Kasumi-1 (cell line): ENCODE data around the gene EVC.
A peak's percentile ranks its signal among the peaks of the same experiment; 100 is the strongest.

Source experiments
- DNase-seq, 2 experiments: peaks; one replicate each; lab custom pipeline; 2025; lab: John Stamatoyannopoulos, UW

Gene EVC

GRCh38 chr4:5708449-5709206 is 2.4 kb upstream of the EVC start, which contains the start of gene EVC2:
Gene EVC2 (minus strand): TSS chr4:5708559. CDS start chr4:5708513, 46 bp downstream.
- peak; percentile 19 to 28 for DNase-seq

GRCh38 chr4:5709207-5709575 is 1.8 kb upstream of the EVC start:
- peak in 1 of 2 experiments; percentile 7 for DNase-seq

DNA sequence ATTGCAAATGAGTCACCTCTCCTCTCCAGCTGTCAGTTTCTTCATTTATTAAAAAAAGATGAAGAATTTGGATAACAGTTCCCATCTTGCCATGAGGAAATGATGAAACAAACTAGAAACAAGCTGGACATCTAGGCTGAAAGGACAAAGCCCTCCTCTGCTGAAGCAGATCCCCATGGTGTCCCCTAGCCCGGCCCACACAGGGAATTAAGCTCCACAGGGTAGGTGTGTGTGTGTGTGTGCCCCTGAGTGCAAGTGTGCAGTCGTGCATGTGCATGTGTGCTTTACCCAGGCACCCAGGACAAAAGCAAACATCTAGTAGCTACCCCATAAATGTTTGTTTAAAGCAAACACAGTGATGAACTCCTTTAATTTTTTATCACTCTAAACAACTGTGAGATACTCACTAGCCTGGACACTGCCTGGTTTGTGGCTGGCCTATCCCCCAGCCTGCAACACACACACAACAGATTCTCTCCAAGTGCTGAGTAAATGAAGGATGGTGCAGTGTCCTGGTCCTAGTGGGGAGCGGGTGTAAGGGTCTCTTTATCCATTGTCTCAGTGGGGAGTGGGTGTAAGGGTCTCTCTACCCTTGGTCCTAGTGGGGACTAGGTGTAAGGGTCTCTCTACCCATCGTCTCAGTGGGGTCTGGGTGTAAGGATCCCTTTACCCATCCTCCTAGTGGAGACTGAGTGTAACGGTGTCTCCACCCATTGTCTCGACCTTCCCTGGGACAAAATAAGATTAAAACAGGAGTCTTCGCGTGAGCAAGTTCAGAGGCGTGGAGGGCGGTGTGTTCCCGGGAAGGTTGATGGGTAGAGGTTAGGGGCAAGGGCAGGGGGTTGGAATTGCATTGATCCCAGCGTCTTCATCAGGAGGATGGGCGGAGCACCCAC is 688 bp upstream of the EVC start:
- peak; percentile 51 to 55 for DNase-seq

GRCh38 chr4:5711479-5712184 is 631 bp downstream of the EVC start:
- DNase-seq = peak; percentile 18 to 19

- peak; percentile 34 to 35 for DNase-seq
These were observed 1.5 kb downstream of the EVC start for GRCh38 chr4:5712517-5712916.

GRCh38 chr4:5712931-5713330 is 1.9 kb downstream of the EVC start:
- no peak for DNase-seq

DNA sequence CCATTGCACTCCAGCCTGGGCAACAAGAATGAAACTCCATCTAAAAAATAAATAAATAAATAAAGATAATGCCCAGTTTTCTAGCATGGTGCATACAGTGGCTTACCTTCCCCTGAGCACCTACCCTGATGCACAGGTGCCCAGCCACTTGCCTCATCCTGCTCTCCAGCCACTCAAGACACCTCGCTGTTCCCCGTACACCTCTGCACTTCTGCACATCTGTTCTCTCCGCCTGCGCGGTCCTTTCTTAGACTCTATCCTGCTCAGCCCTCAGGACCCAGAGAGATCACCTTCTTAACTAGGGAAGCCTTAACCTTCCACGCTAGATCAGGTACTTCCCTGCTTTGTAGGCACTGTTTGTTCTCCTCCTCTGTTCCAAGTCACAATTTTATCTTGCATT is 2.9 kb downstream of the EVC start:
- DNase-seq = no peak

DNA sequence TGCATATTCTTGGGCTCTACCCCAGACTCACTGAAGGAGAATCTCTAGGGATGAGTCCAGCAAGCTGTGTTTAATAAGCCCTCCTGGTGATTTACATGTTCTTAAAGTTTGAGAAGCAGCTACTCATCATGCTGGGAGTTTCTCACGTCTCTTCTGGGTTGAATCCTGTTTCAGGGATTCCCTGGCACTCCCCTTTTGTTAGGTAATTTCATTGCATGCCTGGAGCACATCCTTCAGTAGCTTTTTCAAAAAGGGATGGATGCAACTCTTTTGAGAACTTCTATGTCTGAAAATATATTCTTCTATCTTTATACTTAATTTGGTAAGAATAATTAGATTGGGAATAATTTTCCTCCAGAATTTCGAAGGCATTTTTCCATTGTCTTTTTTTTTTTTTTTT is 4.4 kb downstream of the EVC start:
- no peak for DNase-seq

DNA sequence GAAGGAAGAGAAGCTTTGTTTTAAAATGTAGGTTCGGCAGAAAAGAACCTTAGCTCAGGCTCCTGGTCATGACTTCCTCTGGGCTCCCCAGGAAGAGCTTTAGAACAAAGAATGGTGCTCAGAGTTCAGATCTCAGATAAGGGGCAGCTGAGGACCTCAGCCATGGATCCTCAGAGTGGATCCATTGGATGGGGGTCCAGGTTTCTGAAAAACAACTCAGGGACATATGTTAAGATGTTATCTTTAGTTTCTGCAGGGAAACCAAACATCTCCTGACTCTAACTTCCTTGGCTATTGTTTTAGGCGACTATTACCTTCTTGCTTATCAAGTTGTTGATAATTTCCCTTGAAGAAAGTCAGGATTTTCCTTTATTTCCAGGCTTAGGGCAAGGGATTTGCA is 5.4 kb downstream of the EVC start:
- no peak for DNase-seq

DNA sequence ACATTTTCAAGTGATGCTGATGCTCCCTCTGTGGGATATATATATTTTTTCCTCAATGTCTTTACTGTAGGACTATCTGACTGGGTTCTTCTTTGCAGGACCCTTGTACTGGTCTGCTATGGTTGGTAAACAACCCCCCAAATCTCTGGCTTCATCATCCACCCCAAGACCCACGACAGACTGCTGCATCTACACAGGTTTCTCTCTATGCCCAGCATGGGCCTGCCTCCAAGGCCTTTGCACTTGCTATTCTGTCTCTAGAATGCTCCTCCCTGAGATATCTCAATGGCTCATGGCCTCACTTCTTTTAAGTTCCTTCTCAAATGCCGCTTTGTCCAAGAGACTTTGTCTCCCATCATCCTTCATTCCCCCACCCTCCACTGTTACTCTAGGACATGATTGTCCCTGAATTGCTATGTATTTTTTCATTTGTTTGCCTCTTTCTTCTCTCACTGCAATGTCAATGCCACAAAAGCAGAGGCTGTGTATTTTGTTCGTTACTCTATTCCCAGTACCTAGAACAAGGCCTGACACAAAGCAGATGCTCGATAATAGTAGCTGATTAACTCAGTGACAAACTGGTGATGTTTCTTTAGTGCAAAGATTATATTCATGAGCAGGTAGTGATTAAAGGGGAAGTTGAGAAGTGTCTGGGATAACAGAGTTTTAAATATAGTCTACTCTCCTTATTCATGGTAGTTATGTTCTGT is 6.6 kb downstream of the EVC start:
- peak; percentile 0 to 4 for DNase-seq

DNA sequence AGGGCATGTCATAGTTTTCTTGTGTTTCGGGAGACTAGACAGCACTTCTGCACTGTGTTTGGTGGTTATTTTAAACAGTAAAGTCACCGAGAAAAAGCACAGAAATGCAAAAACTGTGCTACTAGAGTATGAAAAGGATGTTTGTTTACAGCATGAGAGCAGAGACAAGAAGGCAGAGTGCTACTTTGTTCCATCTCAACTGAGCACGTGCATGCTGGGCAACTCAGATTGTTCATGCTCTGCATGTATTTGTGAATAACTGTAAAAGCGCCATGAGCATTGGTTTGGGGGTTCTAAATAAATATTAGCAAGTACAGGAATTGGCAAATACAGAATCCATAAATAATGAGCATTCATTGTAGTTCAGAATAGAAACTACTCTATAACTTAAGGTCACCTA is 7.4 kb downstream of the EVC start:
- DNase-seq = no peak

DNA sequence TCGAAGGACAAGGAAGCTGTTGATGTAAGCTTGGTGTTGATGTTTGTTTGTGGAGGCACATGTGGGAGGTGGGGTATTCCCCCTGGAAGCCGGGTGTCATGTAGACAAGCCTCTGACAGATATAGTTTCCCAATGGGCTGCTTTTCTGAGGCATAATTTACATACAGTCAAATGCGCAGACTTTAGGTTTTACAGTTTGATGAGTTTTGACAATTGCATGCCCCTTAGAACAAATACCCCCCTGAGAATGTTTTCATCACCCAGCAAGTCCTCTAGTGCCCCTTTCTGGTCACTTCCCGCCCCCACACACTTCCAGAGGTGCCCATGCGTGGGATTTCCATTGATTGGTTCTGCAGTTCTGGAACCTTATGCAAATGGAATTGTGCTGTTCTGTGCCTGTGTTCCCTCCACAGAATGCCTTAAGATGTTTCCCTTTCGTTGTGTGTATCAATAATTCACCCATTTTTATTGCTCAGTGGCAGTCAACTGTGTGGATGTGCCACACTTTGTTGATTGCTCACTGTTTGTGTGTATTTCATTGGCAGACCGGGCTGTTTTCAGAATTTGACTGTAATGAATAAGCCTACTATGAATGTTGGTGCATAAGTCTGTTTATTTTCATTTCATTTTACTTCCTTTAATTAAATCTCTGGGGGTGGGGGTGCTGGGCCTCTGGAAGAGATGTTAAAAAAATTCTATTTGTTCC is 8.5 kb downstream of the EVC start:
- no peak for DNase-seq

DNA sequence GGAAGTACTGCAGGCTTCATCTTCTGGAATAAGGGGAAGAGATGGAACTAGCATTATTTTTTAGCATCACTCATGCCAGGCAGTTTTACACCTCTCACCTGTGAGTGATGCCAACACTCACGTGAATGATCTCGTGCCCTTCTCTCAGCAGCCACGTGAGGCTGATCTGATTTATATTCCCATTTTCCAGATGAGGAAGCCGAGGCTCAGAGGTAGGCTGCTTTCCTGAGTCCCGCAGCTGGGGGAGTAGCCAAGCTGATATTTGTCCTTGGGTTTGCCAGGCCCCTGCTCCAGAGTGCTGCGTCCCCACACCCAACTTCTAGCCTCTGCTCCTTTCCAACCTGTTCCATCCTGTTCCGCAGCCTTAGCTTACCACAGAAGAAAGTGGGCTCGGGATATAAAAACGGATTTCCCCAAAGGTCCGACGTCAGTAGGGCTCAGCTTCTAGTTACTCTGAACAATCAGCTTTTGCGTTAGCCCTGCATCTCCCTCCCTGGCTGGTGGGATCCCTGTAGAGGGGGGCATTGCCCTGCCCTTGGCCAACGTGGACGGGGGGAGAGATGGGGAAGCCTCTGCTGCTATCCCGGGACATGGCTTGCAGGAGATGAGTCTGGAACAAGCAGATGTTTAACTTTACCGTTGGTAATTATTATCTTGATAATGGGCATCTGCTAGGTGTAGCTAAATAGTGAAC is 9.3 kb downstream of the EVC start:
- DNase-seq = no peak

- DNase-seq = no peak
These were observed 10.0 kb downstream of the EVC start for GRCh38 chr4:5720980-5721379.

GRCh38 chr4:5721923-5722322 is 10.9 kb downstream of the EVC start:
- DNase-seq = no peak

GRCh38 chr4:5722328-5722727 is 11.3 kb downstream of the EVC start:
- DNase-seq = no peak

DNA sequence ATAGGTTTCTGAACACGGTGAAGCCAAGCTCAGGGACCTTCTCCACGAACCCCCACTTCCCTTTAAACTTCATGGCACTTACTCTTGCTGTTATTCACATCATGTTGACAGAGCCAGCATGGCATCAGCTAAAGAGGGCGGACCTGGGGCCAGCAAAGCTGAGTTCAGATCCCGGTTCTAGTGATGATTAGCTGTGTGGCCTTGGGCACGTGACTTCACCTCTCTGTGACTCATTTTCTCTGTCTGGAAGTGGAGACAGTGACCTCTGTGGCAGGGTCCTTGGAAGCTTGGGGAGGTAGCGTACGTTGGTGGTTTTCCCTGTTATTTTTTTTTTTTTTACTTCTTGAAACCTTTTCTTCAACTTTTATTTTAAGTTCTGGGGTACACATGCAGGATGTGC is 13.4 kb downstream of the EVC start:
- no peak for DNase-seq

- peak; percentile 94 to 96 for DNase-seq
These were observed 17.4 kb downstream of the EVC start for GRCh38 chr4:5728412-5728811.

DNA sequence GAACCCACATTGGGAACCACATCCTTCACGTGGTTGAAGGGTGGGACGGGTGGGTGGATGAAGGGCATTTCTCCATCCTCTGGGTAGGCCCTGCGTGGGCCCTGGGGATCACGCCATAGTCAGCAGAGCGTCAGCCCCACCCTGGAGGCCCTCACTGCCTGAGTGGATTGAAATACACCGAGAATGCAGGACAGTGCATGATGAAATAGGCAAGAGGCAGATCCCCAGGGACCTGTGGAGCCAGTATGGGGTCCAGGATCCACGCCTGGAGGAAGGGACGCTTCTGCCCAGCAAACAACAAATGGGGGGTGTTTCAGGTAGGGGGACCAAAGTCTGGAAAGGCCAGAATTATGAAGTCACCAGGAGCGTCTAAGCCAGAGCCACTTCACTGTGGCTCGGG is 19.4 kb downstream of the EVC start:
- no peak for DNase-seq
